HepG2 (cell line): Measurements from ENCODE around the gene MYPN. TPM values are rescaled to one million over a fixed set of nuclear protein-coding genes. Genes with fewer than 3 reads are reported as not detected.

Experiments used
- ATAC-seq: fragments of 200-7000 bp; cut with Tn5 transposase; 3 replicates; pipeline ENCODE4 v1.9.1; 2020; ENCODE audit warnings: mild to moderate bottlenecking, moderate library complexity
- BruUV-seq: library from RNA; stranded (reverse); fragments of 400-500 nt; replicated peaks from 2 replicates; lab custom pipeline; 2021; lab: Mats Ljungman, UMichigan
- CTCF ChIA-PET: fragments of 300-600 bp; formaldehyde crosslinking; extraction: SDS; loops from one replicate; lab custom pipeline; 2021; ENCODE audit warnings: low total read pairs, inconsistent platforms, low intra/inter-chr PET ratio; lab: Yijun Ruan, JAX
- POLR2A ChIA-PET: fragments of 350-600 bp; sonication (Branson Sonifier 250); formaldehyde crosslinking; loops from one replicate; lab custom pipeline; 2020; ENCODE audit warnings: antibody characterized with exemption, inconsistent platforms; lab: Yijun Ruan, JAX
- DNase-seq: peaks from one replicate; pipeline ENCODE4 v3.0.0-alpha.2; 2015; ENCODE audit warnings: low spot score
- FAIRE-seq: peaks from 3 replicates; lab custom pipeline; 2011; peaks lifted over from hg19 to GRCh38; lab: Jason Lieb, UNC
- H2AFZ ChIP-seq: one replicate; pipeline ENCODE4 v1.6.1; 2011; ENCODE audit warnings: low read length, inconsistent platforms
- H3K27ac ChIP-seq: fragments of 300-600 bp; 3 replicates; pipeline ENCODE4 v1.8.0; 2011; ENCODE audit warnings: mixed run types, mild to moderate bottlenecking, mixed read lengths, low read length, inconsistent platforms; ENCODE audit not compliant: insufficient read depth; ENCODE audit errors: extremely low read length
- H3K27me3 ChIP-seq, 2 experiments: fragments of 200-600 bp in 1 of 2; 2 replicates in 1 of 2; 3 replicates in 1 of 2; pipeline versions ENCODE4 v1.6.0 to v1.8.0; 2011; ENCODE audit warnings: low read length in 2 of 2, mild to moderate bottlenecking in 2 of 2, moderate library complexity in 2 of 2, inconsistent platforms in 1 of 2; ENCODE audit not compliant: insufficient read depth in 2 of 2, control insufficient read depth in 1 of 2
- H3K36me3 ChIP-seq, 2 experiments: fragments of 200-600 bp in 1 of 2; replicated peaks in 1 of 2; 2 replicates in 1 of 2; 3 replicates in 1 of 2; pipeline versions ENCODE4 v1.5.1 to v1.8.0; 2011; ENCODE audit warnings: low read length in 2 of 2, inconsistent platforms in 1 of 2; ENCODE audit not compliant: insufficient read depth in 2 of 2, control insufficient read depth in 1 of 2
- H3K4me1 ChIP-seq: 2 replicates; pipeline ENCODE4 v1.5.1; 2012; ENCODE audit warnings: low read length, inconsistent platforms; ENCODE audit not compliant: insufficient read depth
- H3K4me2 ChIP-seq: 2 replicates; pipeline ENCODE4 v1.6.0; 2011; ENCODE audit warnings: low read depth, low read length, inconsistent platforms
- H3K4me3 ChIP-seq, 3 experiments: fragments of 200-600 bp in 1 of 3; sonication (generic), shearing (Covaris generic) in 1 of 3; replicated peaks in 1 of 3; 2 replicates each; pipeline ENCODE4 v1.5.1; 2011 to 2016; ENCODE audit warnings: low read length in 3 of 3, inconsistent platforms in 2 of 3, low read depth in 2 of 3, mild to moderate bottlenecking in 2 of 3, control low read depth in 1 of 3, mixed read lengths in 1 of 3; ENCODE audit not compliant: insufficient read depth in 1 of 3
- H3K79me2 ChIP-seq: one replicate; pipeline ENCODE4 v1.6.1; 2011; ENCODE audit warnings: low read length, inconsistent platforms; ENCODE audit not compliant: insufficient read depth
- H3K9ac ChIP-seq: 2 replicates; pipeline ENCODE4 v1.6.0; 2011; ENCODE audit warnings: mild to moderate bottlenecking, low read depth, low read length, inconsistent platforms; ENCODE audit not compliant: insufficient read depth
- H3K9me3 ChIP-seq: 2 replicates; pipeline ENCODE4 v1.5.1; 2012; ENCODE audit warnings: mild to moderate bottlenecking, low read length
- H4K20me1 ChIP-seq: 2 replicates; pipeline ENCODE4 v1.6.0; 2011; ENCODE audit warnings: inconsistent platforms, mild to moderate bottlenecking, low read length, moderate library complexity; ENCODE audit not compliant: insufficient read depth
- AKNA ChIP-seq: sonication (generic); formaldehyde crosslinking; IDR thresholded peaks from 2 replicates; pipeline ENCODE4 v1.4.0; 2020; ENCODE audit warnings: missing genetic modification reagents, borderline replicate concordance
- ATF4 ChIP-seq, 2 experiments: fragments of 450-650 bp in 1 of 2; sonication (generic) in 1 of 2; formaldehyde crosslinking; IDR thresholded peaks; 2 replicates each; pipeline versions ENCODE4 v1.5.0 to v1.8.0; 2020 to 2022; ENCODE audit warnings: mild to moderate bottlenecking in 1 of 2, missing genetic modification reagents in 1 of 2
- ZNF512 ChIP-seq: sonication (generic); formaldehyde crosslinking; IDR thresholded peaks from 2 replicates; pipeline ENCODE4 v1.4.0; 2020; ENCODE audit warnings: mild to moderate bottlenecking, missing genetic modification reagents
- ZNF775 ChIP-seq: sonication (generic); formaldehyde crosslinking; IDR thresholded peaks from 2 replicates; pipeline ENCODE4 v1.4.0; 2020; ENCODE audit warnings: missing genetic modification reagents, mild to moderate bottlenecking, moderate library complexity, borderline replicate concordance
- ZNF781 ChIP-seq: sonication (generic); formaldehyde crosslinking; IDR thresholded peaks from 2 replicates; pipeline ENCODE4 v1.5.1; 2020; ENCODE audit warnings: borderline replicate concordance, mild to moderate bottlenecking, missing genetic modification reagents; ENCODE audit errors: not compliant biosample characterization
- WGBS: methylation state at CpG from one replicate; pipeline ENCODE4 v1.1.6; 2017; ENCODE audit warnings: low lambda C conversion rate; 5-methylcytosine and 5-hydroxymethylcytosine counted together
- in situ Hi-C: cut with HindIII; loops from 2 replicates; pipeline ENCODE4 v1.10.0; 2017; ENCODE audit warnings: low pct_unique_long_range_greater_than_20kb; ENCODE audit not compliant: extremely low pct_ligation_motif_present
- intact Hi-C: fragments of 100-400 bp; cut with micrococcal nuclease; formaldehyde crosslinking; loops from one replicate; pipeline ENCODE4 v1.10.0; 2022; ENCODE audit not compliant: unreplicated experiment
- polyA plus RNA-seq, 8 experiments: library from polyadenylated mRNA; depleted of rRNA in 3 of 8; stranded (reverse) in 7 of 8; unstranded in 1 of 8; fragments of >200 nt; fragmentation: Illumina TruSeq in 4 of 8; extraction: Trizol in 4 of 8; gene quantifications; 2 replicates each; pipeline versions ENCODE4 v1.2.1 to v1.2.3, GENCODE V29; 2011 to 2016; ENCODE audit warnings: low read depth in 4 of 8, missing spikeins in 1 of 8, mixed read lengths in 1 of 8; ENCODE audit not compliant: insufficient read depth in 1 of 8
- total RNA-seq, 5 experiments: library from RNA; depleted of rRNA; stranded (reverse); fragments of >200 nt; fragmentation: Illumina TruSeq; extraction: Trizol; gene quantifications; 2 replicates each; pipeline ENCODE4 v1.2.3, GENCODE V29; 2016; ENCODE audit warnings: low read depth in 1 of 5
- TF ChIP-seq, protein P1 (sequence below): sonication (generic); formaldehyde crosslinking; IDR thresholded peaks from 2 replicates; pipeline ENCODE4 v1.5.1; 2020; ENCODE audit warnings: mild to moderate bottlenecking, missing genetic modification reagents

The MYPN gene
- total and polyA plus RNA-seq, 2 of the 13 experiments (the other 11 are each of a cell fraction or from before 2014, with no cell fraction given), result not detected

GRCh38 chr10:68185085-68185484, 75.8 kb downstream of the MYPN start:
- Histone ChIP-seq H3K79me2 (no peaks in the 10 kb centered on the region), H3K4me3 (peak overlapping the region in 1 of 3 experiments; percentile 60; a peak in 1 of 6 replicates), H3K36me3 (no peaks in the 10 kb centered on the region), H3K27me3 (no peaks in the 10 kb centered on the region), H3K9me3 (no peaks in the 10 kb centered on the region), H4K20me1 (no peaks in the 10 kb centered on the region), H3K27ac (no peak overlapping the region), H2AFZ (no peak overlapping the region), H3K4me2 (peak overlapping the region; percentile 74), H3K9ac (no peak overlapping the region), H3K4me1 (peaks cover 9% of the 10 kb centered on the region)
- intact Hi-C loops, result no loop called here
- FAIRE-seq (no peak), ATAC-seq (no peak), DNase-seq (no peak)
- peak; percentile 86; the same call in 1 of the 2 replicates for TF ChIP-seq ZNF512 (CRISPR knock-in tag)
- TF ChIP-seq, protein P1, sequence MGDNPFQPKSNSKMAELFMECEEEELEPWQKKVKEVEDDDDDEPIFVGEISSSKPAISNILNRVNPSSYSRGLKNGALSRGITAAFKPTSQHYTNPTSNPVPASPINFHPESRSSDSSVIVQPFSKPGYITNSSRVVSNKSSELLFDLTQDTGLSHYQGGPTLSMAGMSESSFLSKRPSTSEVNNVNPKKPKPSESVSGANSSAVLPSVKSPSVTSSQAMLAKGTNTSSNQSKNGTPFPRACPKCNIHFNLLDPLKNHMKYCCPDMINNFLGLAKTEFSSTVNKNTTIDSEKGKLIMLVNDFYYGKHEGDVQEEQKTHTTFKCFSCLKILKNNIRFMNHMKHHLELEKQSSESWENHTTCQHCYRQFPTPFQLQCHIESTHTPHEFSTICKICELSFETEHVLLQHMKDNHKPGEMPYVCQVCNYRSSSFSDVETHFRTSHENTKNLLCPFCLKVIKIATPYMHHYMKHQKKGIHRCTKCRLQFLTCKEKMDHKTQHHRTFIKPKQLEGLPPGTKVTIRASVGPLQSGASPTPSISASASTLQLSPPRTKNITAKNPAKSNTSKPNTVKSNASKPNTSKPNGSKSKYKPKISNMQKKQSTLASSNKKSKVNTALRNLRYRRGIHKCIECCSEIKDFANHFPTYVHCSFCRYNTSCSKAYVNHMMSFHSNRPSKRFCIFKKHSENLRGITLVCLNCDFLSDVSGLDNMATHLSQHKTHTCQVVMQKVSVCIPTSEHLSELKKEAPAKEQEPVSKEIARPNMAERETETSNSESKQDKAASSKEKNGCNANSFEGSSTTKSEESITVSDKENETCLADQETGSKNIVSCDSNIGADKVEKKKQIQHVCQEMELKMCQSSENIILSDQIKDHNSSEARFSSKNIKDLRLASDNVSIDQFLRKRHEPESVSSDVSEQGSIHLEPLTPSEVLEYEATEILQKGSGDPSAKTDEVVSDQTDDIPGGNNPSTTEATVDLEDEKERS (CRISPR knock-in tag), result no peak
- 0% methylated on average over 2 of the region's 2 CpGs for WGBS
- CTCF ChIA-PET, result no interaction called here
- no TSS peak for BruUV-seq
- in situ Hi-C loops, result no loop called here
- POLR2A ChIA-PET, result no interaction called here

GRCh38 chr10:68188835-68189234, 79.5 kb downstream of the MYPN start:
- Histone ChIP-seq H4K20me1 (no peaks in the 10 kb centered on the region), H2AFZ (no peak overlapping the region), H3K36me3 (no peaks in the 10 kb centered on the region), H3K27me3 (no peaks in the 10 kb centered on the region), H3K27ac (no peak overlapping the region), H3K4me2 (no peak overlapping the region), H3K9me3 (no peaks in the 10 kb centered on the region), H3K4me1 (peaks cover 9% of the 10 kb centered on the region), H3K9ac (no peak overlapping the region), H3K79me2 (no peaks in the 10 kb centered on the region), H3K4me3 (no peak overlapping the region)
- DNase-seq (no peak), FAIRE-seq (no peak), ATAC-seq (no peak)
- BruUV-seq, result no TSS peak
- CTCF ChIA-PET, result no interaction called here
- WGBS, result 30% methylated on average over 6 of the region's 6 CpGs
- in situ Hi-C loops (no loop called here), intact Hi-C loops (no loop called here)
- POLR2A ChIA-PET, result no interaction called here
- no peak for TF ChIP-seq ZNF775 (CRISPR knock-in tag)
- TF ChIP-seq ZNF781 (CRISPR knock-in tag), result no peak
- TF ChIP-seq ATF4 (CRISPR knock-in tag; IDR thresholded peaks at IDR 0.05), result no peak
- TF ChIP-seq AKNA, result no peak
